NCI-H2029 (cell line): ENCODE data around the gene AKAP12.

Experiments
- DNase-seq: peaks from one replicate; lab custom pipeline; 2025; lab: John Stamatoyannopoulos, UW

AKAP12 gene

DNA sequence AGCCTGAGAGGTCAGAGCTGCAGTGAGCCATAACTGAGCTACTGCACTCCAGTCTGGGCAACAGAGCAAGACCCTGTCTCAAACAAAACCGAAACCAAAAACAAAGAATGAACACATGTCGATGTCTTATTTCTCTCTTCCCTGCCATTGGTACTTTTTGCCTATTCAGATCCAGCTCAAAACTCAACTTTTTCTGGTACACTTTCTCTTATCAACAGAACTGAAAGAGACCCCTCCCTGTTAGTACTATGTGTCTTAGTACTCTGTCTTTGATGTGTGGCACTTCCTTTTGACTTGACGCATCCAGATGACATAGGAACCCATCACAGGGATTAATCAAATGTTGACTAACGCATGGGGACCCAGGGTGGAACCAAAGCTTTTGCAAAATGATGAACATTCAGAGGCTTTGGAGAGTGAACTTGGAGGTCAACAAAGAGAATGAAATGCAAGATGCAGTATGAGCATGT is 44.8 kb downstream of the AKAP12 start:
- DNase-seq: no peak

DNA sequence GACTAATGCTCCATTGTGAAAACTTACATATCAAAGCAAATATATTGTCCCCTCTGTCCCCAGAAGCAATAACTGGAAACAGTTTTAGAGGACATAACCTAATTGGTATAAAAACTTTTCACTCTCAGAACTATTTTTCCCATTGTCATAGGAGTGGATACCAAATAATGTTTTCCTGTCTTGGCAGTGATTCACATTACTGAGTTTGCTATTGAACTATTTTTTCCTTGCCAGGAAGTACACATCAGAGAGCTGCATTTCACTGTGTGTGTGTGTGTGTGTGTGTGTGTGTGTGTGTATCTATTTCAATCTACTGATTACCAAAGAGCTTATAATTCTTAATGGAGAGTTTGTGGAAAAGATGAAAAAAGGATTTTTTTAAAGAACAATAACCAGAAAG is 45.4 kb downstream of the AKAP12 start:
- no peak for DNase-seq

DNA sequence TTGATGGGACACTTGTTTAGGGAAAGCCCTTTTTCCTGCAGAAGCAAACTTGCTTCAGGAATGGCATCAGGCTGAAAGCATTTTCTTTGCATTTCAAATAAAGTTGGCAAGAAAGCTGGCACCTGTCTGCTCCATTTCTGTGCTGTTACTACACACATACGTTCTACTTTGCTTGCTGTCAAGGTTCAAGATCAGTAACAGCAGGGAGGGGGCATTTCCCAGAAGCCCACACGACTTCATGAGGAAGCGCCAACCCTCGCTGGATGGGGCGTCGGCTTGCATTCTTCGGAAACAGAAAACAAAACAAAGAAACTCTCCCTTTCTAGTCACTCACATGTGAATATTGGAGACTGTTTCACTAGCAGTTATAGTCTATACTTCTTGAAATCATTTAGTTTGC is 46.4 kb downstream of the AKAP12 start:
- DNase-seq: no peak

DNA sequence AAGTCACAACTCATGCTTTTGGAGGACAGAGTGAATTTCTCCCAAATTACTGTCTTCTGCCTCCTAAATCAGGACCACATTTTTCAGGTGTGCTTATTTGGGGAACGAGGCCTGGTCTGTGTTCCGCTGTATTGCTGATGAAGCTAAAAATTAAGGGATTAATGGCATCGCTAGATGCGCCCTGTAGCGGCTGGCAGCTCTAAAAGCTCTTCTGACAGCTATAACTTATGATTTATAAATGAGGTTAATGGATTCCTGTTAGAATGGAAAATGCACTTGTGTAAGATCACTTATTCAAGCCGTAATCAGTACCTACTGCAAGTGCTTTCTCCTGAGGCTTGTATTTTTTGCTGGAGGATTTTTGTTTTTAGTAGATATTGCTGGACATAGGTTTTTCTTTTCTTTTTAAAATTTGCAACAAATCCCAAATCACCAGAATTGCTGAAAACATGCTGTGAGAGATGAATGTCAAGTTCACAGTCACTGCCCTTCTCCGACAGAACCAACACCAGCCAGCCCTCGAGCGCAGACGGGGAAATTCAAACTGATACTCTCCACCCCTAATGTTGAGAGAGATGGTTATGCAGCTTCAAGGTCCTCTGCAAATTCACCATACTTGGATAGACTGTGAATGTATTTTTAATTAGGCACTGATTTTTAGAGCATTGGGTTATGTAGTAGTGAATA is 49.1 kb downstream of the AKAP12 start:
- DNase-seq: no peak

DNA sequence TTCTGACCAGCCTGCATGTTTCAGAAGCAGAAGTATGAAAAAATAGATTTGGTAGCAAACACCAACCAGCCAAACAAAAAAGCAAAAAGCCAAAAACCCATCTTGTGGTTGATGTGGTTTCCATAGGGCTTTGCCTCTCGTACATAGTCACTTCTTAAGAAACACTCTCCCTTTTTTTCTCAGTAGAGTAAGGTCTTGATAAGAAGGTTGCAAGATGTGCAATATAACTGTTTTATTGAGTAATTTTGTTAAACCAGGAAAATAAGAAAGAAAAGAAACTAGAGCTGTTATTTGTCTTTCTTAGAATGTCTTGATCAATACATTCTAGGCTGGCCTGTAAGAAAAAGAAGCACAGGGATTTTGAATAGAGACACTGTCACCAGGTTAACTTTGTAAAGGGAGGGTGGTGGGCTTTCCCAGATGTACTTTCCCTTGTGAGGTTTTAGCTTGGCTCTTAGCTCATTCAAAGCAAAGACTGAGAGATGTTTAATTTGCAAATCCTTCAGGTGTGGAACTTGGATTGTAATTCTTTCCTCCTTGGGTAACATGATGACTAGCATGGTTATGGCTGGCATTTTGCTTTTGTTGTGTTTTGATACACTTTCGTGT is 49.7 kb downstream of the AKAP12 start:
- DNase-seq: no peak

DNA sequence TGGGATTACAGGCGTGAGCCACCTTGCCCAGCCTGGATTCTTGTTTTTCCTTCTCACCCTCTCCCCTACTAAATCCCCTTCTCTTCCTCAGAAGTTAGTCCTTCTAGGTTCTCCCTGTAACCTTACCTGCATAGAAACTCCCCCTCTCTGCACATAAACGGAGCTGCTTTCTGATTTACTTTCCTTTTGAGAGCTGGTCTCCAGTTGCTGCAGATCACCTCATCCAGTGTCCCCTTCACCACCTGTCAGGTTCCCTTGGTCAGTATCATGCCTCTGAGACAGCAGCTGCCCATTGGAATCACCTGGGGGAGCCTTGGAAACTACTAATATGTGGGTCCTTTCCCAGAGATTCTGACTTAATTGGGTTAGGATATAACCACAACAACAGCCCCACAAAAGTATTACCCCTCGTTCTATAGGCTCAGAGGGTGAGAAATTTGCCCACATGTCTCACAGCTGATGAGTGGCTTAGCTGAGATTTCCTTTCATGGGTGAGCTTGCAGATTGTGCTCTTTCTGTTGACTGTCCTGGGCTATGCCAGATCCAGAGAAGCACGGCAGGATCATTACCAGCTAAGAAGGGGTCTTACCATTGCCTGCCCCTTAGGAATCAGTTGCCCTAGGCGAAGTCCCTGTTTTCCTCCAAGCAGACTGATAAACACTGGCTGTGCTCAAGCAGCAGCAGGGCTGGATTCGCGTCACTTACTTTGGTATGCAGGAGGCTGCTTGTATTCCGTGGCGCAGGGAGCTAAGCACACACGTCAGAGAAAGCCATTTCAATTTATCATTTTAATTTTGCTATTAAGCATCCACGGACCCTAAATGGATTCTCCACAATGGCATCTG is 51.3 kb downstream of the AKAP12 start:
- no peak for DNase-seq

DNA sequence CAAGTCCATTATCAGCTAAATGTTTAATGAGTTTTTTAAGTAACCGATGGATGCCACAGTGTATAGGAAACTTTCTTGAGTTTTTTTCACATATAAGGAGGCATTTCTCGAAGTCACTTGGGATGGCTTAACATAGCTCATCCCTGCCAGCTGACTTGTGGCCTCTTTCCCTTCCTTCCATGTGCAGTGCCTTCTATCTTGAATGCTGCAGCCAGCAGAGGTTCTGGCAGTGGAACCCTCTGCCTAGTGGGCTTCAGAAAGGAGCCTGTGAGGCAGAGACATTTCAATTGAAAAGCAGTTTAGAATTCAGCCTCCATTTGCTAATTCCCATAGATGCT is 51.9 kb downstream of the AKAP12 start:
- no peak for DNase-seq

DNA sequence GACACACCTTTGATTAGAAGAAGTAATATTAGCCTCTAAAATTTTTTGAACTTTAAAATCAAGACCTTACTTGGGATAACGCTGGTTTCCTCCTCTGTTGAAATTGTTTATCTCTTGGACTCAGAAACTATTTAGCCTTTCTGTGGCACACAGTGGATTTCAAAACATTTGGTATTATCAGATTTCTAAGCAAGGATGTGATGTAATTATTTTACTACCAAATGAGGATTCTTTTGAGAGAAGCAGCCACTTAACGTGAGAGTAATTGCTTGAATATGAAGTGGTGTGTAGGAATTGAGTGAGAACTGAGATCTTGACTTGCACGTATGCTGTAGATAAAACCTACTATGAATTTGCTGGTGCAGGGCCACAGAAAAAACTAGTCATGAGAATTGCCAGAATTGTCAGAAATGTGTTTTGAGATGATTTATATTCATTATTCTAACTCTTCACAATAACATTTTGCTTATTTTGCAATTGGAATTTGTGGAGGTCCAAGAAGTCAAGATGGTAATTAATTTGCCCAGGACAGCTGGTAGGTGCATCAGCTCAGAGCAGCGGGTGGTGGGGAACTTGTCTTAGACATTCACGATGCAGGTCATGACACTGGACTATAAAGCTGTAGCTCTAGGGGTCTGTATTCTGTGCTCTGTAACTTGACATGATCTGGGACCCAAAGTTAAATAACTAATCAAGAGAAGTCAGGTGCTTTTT is 53.4 kb downstream of the AKAP12 start:
- no peak for DNase-seq

DNA sequence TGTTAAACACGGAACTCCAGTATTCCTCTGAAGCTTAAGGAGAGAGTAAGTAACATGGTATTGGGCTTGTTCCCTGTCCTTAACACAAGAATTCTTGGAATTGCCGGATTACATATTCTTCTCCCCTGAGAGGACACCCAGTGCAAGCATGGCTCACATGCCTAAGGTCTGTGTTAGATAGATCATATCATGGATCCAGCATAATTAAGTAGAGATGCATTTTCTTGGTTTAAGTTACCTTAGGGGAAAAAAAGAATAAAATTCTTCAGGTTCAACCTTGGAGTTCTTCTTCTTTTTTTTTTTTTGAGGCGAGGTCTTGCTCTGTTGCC is 53.9 kb downstream of the AKAP12 start:
- no peak for DNase-seq

DNA sequence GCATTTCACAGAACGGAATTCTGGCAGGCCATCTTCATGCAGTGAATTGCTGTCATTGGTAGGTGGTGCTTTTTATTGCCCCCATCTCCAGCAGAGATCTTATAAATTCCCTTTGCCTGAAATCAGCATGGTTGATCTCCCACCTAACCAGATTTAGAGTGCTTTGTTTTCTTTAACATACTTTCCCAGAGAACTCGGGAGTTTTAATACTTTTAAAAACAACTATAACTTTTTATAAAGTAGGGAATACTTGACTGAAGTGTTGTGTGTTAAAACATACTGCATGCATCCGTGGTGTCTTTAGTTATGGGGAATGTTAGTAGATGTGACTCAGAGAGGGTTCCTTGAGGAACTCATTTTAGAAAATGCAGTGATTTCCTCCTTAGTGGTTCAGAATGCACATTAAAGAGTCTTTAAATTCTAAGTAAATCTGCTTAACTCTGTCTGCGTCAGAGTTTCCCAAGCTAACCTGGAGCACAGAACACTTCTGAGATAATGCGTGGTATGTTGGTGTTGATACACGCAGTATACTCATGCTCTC is 54.9 kb downstream of the AKAP12 start:
- DNase-seq: no peak

DNA sequence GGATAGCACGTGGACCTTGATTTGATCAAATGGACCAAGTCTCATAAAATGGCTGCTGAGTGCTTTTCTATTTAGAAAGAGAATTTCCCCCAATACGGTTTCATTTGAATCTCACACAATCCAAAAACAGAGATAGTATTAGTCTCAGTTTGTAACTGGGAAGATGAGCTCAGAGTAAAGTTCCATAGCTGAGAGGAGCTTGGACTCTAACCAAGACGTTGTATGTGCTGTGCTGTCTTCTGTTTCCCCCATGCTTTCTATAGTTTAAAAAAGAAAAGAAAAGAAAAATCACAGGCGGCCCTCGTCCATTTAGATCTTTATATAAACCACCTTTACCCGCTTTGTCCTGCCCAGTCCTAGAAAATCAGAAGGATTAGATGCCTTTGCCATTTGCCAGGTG is 58.1 kb downstream of the AKAP12 start:
- no peak for DNase-seq

DNA sequence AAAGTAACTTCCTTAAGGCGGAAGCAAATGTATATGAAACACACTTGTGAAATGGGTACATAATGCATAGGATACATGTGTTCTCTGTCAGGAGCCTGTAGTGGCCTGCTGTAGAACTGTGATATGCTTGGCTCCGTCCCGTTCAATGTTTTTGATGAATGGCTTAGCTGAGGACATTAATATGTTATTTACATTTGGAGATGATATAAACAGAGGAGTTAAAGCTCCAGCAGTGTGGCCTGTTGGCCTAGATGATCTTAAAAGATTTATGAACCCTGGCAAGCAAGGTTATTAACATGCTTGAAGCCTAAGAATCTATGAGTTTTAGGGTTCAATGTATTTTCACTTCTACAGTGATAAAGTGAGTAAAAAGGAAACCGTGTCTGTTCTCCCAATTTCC is 59.2 kb downstream of the AKAP12 start:
- no peak for DNase-seq

DNA sequence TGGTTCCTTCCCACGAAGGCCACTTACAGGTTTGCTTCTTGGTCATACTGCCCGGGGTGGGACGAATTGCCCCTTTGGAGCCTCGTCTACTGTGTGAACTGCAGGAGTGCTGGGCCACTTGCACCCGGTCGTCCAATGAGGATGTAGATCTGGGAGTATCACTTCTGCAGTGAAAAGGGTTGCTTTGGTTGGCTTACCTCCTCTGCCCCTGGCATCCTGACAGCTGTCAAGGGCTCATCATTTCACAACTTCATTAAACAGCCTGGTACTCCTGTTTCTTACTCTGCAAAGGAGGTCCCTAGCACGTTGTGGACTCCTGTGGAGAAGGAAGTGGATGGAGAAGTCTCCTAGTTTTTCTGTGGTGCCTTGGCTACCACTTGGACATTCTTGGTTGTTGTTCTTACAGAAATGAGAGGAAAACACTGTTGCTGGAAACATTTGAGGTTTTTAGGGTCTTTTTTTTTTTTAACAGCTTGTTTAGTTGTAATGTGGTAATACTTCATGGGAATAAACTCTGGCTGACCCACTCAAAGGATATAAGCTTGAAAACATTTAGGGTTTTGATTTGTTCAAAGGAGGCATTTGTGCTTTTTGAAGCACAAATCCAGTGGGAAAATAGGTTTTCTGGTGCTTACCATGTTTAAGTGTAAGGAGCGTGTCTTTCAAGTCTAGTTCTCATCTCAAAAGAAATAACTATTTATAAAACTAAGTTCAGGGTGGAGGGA is 60.7 kb downstream of the AKAP12 start:
- no peak for DNase-seq

DNA sequence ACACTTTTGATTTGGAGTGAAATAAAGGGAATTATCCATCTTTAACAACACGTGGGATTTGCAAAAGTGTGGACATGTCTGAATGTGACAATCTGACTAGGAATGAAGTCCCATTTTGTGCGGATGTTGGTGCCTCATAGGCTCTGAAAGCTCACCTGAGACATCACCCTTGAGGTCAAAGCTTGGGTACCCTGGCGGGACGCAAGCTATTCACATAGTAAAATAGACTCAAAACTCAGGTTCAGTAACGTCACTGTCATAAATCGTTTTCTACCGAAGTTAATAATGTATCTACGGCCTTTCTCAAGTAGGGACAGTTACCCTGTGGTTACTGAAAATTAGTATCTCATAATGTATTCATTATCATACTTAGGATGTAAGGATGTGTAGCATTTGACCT is 61.8 kb downstream of the AKAP12 start:
- no peak for DNase-seq

DNA sequence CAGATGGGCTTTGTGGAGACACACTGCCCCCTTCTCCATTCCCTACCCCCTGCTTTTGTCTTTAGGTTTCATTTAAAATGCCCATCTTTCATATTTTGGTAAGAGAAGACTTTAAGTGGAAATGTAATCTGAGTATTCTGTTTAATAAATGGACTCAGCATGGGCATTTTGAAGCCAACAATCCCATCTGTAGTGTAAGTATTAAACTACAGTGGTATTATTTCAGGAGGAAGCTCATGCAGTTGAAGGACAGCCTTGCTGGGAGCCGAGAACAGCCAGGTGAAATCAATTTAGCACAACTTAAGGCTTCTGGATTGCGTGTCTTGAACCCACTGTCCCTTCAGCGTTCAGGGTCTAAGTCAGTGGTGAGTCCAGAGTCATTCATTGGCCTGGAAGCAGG is 63.5 kb downstream of the AKAP12 start:
- DNase-seq: no peak

DNA sequence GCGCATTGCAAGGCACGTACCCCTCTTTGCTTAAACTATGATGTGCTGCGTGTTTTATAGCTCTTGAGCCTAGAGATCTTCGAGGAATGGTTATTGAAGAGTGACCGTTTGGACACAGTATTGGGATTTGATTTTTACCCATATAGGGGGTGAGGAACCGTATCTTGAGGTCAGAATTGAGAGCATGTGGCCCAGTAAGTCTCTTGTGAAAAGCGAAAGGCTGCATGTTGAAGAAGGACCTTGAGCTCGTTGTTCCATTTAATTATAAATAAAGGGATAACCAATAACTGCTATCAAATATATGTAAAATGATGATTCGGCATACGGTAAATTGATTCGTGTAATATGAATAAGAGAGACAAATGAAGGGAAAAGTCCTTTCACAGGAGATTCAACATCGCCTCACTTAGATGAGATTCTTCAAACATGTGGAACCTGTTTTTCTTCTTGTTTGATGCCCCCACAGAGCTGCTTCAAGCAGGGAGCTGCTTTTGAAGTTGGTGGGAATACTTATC is 66.6 kb downstream of the AKAP12 start:
- no peak for DNase-seq

DNA sequence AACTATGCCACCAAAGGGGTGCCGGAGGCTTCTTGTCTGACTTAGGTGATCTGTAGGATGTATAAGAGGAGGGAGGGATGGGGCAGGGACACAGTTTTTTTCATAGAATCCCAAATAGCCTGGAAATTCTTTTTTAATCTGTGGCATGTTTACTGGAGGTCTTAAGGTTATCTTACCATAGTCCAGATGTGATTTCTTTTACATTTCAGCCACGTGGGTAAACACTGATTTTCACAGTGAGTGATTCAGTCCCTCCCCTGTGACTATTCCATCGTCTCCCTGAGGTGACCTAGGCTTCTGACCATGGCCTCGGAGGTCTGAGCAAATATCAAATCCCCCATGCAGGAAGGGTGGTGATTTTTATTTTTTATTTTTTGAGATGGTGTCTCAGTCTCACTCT is 67.7 kb downstream of the AKAP12 start:
- no peak for DNase-seq

DNA sequence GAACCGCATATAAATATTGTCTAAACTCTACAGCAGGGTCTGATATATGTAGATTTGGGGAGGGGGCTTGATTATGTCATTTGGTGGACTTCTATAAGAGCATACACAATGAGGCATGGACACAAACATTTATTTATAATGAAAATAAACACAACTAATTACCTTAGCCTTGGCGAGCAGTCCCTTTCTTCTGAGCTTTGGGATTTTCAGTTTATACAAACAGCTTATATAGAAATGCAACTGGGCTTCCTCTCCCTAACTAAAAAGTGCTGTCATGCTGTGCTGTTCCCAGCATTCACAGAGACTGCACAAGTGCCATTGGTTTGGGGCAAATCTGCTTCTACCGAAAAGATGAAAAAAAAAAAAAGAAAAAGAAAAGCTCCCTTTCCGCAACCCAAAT is 69.9 kb downstream of the AKAP12 start:
- DNase-seq: no peak

DNA sequence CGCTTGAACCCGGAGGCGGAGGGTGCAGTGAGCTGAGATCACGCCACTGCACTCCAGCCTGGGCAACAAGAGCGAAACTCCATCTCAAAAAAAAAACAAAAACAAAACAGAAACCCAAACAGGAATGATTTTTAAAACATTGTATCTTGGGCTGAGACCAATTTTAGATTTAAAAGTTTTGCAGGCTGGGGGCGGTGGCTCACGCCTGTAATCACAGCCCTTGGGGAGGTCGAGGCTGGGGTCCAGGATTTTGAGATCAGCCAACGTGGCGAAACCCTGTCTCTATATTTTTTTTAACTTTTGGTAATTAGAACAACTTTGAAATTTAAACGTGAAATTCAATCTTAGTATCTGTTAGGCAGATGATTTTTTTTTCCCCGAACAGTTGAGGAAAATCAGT is 70.5 kb downstream of the AKAP12 start:
- no peak for DNase-seq

DNA sequence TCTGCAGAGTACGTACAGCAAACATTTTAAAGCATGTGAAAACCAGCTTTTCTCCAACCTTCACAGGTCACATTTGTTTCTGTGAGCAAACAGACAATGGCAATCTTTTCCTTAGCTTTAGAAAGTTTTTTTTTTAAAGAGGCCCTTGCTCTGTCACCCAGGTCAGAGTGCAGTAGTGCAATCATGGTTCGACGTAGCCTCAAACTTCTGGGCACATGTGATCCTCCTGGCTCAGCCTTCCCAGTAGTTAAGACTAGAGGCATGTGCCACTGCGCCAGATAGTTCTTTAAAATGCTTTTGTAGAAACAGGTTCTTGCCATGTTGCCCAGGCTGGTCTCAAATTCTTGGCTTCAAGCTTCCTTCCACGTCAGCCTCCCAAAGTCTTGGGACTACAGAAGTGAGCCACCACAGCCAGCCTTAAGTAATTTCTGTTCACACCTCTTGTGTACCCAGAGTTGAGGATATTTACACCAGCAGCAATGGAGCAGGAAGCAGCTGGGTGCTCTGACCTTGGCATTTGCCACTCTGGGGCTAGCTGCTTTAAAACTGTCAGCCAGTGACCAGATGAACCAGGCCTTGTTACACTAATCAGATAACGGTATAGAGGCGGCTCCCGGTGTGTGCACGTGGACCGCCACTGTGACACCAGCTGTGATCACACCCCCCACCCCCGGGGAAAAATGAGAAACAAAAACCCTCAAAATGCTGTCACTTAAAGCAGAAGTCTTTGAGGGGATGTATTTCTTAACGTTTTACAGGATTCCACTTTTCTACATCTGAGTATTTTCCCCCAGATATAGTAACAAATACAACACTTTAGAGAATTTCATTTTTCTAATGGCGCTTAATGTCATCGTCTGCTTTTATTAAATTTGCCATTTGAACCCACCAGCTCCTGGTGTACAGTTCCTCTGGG is 71.3 kb downstream of the AKAP12 start:
- DNase-seq: no peak
